HG02981 (cell line): ENCODE results near the gene ADAMTS8.

Source experiments
- ATAC-seq: cut with Tn5 transposase; IDR thresholded peaks from one replicate; pipeline ENCODE4 v1.9.1; 2021; ENCODE audit warnings: mild to moderate bottlenecking, moderate library complexity; ENCODE audit not compliant: unreplicated experiment

The ADAMTS8 gene

DNA sequence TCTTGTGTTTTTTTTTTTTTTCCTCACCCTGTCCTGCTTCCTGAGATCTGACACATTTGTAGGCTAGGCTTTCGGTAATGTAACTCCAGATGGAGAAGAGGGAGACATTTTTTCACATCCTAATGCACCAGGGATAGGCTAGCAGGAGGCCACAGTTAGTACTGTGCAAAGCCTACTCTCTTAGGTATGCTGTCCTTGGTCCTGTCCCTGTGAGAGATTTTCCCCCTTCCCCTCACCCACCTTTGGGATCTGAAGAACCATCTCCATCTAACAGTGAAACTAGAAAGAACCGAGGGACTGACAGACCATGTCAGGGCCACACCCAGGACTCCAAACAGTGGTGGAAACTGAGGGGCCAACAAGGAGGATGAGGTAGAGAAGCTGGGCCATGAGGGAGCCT is 29.2 kb downstream of the ADAMTS8 start:
- ATAC-seq = no peak

DNA sequence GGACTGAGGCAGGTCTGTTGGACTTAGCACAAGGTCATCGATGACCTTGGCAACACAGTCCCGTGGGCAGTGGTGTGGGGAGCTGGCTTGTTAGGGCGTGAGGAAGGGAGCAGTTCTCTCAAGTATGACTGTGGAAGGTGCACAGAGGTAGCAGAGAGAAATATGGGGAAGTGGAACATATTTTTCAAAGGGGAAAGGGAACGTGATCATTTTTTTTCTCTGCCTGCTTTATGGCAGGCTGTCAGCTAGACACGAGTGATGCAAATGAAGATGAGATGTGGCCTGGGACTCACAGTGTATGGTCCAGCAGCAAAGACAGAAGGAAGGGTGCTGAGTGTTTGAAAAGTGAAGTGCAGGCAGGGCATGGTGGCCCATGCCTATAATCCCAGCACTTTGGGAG is 30.6 kb downstream of the ADAMTS8 start:
- no peak for ATAC-seq

DNA sequence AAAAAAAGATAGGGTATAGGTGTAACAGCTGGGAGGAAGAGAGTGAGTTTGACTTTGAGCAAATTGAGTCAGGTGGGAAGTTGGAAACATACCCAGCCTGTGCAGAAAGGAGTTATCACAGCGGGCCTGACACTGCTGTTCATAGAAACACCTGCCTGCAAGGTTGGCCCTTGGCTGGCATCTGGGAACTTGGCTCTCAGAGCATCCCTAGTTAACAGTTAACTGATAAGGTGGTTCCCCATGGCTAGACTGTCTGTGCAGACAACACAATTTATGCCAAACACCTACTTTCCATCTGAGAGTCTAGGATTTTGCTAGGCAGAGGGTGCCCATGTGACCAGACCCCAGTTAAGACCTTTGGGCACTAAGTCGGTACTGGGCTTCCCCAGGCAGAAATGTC is 31.4 kb downstream of the ADAMTS8 start:
- ATAC-seq = no peak

DNA sequence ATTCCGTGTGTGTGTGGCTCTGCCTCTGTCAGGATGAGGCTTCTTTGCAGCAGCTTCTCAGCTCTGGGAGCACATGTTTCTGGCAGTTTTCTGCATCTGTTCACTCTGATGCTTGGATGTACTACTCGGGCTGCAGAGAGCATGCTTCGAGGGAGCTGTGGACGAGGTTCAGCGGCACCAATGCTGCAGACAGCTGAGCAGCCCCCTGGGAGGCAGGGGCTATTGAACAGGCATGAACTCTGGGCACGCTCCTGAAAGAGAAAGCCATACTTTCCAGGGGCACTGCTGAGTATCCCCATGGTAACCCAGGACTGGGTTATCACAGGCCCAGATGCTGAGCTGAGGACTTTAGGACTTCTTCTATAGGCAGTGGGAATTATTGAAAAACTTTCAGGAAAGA is 33.8 kb downstream of the ADAMTS8 start:
- no peak for ATAC-seq

DNA sequence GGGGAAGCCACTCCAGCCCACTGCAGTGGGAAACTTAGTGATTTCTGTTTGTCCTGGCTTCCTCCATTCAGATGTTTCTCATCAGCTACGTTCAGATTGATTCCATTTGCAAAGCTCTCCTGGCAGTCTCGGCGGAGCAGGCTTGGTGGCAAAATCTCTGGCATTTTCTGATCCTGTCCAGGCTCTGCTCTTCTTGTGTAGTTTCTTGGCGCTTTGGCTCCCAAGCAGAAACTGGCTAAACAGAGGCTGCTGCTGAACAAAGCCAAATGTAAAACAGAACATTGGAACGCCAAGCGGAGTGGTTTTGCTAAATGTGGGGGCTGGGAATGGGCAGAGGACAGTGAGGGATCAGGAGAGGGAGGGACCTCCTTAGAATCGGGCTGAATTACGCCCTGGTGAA is 36.7 kb downstream of the ADAMTS8 start:
- ATAC-seq = no peak

DNA sequence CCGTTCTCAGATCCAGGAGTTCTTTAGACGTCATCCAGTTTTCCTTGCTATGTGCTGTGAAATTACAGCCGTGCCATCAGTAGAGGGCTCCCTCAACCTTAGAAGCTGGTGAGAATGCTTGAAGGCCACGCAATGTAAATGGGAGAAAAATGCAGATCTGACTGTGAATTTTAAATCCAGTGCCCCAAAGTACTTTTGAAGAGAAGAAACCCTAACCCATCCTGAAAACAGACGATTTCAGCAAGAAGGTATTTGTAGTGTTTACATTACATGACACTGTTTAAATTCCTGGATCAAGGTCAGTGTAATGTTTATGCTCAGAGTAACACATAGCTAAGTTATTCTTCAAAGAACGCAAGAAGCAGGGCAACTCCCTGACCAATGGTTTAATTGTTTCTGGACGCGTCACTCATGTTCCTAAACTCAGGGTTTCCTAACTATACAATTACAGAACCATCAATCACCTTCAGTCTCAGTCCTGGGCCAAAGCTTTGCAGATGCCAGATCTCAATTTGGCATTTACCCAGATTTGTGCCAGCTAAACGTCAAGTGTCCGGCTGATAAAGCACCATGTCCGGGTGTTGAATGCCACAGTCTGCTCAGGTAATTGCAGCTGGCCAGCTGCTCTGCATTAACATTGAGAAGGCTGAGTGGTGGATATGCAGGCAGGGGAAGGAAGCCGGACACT is 38.2 kb downstream of the ADAMTS8 start:
- ATAC-seq = no peak

DNA sequence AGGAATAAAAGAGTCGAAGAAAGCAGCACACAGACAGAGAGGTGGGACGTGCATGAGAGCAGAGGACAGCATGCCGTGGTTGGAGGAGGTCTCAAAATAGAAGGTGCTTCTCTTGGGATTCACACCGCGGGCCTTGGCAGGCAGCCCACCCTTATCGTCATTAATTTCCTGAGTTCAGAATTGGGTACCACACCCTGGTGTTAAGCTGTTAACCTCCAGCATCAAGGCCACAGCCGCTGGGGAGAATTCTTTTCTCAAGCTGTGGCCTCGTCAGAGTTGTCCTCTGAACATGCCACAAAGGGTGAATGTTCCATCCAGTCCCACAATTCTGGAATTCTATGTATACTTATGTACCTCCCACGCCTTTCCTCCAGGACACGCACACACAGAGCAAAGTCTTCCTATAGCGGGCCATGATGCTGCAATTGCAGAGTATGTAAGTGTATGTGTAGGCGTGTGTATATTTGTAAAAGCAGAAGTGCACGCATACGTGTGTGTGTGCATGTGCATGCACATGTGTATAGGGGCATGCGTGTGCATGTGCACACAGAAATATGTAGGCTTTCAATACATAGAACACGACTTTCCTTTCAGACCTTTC is 39.0 kb downstream of the ADAMTS8 start:
- ATAC-seq = no peak

DNA sequence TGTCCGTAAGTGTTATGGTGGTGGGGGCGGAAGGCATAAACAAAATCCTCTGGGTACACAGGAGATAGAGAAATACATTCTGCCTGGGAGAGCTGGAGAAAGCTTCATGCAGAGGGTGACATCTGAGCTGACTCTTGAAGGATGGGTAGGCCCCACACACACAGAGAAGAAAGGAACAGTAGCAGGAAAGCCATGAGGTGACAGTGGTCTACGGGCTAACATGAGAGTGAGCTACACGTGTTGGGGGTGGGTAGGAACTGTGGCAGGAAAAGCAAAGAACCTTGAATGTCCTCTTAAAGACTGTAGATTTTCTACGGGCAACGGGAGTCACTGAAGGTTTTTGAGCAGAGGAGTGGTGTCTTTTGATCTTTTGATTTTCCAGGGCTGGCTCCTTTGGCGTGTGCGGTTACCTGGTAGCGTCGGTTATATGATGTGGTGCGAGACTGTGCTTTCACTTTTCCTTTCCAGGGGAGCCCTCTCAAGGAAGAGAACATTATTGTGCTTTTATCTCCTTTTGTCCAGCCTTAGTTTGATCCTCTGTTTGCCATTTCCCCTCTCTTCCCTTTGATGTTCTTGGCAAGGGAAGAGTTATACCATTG is 39.7 kb downstream of the ADAMTS8 start:
- ATAC-seq = no peak

DNA sequence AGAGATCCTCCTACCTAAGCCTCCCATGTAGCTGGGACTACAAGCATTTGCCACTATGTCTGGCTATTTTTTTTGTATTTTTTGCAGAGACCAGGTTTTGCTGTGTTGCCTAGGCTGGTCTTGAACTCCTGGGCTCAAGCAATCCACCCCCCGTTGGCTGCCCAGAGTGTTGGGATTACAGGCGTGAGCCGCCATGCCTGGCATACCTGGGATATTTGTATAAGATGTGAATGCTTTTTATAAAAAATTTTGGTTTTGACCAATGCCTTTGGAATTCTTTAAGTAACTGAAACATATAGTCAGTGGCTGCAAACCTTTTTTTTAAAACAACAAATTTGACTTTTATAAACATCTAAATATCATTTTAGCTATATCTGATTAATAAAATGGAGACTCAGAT is 42.4 kb downstream of the ADAMTS8 start:
- ATAC-seq = no peak

DNA sequence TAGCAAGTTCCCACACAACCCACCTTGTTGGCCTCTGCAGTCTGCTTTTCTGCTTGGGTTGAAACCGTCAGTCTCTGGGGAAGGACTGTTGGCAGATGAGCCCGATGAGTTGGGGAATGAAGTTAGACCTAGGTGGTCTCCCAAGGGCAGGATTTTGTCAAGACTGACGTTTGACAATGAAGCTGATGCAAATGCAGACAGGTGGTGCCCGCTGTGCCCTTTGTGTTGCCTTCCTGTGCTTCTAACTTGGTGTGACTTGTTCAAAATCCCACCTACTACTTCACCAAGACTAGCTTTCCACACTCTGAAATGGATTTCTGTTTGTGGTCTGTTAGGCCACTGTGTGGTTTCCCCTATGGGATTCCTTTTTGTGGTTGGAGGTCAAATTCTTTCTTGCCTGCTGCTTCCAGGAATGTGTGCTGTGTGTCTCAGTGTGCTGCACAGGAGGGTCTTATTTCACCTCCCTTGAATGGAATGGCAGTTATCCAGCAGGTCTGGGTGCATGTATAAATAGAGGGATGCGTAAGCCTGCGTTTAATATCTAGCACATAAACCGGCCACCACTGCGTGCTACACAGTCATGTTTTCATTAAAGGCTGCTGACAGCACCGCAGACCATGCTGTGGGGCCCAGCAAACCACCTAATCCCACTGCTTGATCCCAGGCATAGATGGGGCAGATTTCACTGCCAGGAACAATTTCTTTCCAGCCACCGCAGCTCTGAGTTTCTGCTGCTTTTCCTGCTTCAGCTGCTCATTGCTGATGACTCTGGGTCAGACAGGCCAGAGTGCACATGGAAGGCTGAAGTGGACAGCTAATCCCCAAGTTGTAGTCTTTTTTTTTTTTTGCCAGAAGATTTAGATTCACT is 44.8 kb downstream of the ADAMTS8 start:
- ATAC-seq = no peak

DNA sequence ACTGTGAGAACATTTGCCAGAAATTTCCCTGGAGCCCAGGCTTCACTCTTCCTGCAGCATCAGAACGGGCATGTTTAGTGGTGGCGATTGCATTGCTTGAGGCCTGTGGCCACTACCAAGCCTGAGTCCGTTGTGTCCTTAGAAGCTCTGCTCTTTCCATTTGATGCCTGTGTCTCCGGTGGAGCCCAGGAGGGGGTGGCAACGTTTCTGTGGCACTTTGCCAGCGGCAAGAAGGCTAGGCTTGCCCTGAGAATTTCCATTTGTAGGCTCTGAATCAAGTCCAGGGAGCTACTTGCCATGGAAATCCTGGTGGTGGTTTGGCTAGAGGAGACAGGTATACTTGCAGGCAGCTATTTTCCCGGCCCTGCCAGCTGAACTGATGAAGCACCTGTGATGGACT is 47.1 kb downstream of the ADAMTS8 start:
- no peak for ATAC-seq

DNA sequence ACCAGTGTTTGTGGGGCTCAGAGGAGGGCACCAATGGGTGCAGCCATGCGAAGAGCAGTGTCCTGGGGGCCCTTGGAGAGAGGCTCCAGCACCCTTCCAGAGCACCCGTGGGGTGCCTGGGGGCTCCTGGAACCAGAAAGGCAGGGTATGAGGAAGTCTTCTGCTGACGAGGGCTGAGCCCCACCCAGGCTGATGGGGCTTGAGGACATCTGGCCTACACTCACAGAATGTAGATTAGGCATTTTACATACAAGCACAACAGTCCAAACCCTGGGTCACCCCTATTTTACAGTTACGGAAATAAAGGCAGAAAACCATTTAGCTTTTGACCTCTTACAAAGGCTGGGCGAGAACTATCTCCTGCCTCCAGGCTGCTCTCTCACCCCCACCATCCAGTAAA is 47.6 kb downstream of the ADAMTS8 start:
- no peak for ATAC-seq

DNA sequence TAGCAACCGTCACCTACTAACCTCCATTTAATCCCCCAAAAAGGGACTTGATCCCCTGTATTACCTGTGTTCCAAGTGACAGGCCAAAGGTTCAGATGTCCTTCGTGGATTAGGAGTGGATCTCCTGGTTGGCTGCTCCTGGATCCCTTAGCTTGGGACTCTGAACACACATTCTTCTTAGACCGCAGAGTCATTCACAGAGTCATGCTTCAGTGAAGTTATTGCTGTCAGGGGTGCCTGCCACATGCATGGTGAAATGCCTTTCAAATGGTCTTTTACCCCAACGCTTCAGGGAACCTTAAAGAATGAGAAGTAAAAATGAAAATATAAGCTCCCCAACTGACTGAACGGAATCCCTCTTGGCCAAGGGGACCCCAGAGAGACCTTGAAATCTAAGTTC is 49.1 kb downstream of the ADAMTS8 start:
- no peak for ATAC-seq

DNA sequence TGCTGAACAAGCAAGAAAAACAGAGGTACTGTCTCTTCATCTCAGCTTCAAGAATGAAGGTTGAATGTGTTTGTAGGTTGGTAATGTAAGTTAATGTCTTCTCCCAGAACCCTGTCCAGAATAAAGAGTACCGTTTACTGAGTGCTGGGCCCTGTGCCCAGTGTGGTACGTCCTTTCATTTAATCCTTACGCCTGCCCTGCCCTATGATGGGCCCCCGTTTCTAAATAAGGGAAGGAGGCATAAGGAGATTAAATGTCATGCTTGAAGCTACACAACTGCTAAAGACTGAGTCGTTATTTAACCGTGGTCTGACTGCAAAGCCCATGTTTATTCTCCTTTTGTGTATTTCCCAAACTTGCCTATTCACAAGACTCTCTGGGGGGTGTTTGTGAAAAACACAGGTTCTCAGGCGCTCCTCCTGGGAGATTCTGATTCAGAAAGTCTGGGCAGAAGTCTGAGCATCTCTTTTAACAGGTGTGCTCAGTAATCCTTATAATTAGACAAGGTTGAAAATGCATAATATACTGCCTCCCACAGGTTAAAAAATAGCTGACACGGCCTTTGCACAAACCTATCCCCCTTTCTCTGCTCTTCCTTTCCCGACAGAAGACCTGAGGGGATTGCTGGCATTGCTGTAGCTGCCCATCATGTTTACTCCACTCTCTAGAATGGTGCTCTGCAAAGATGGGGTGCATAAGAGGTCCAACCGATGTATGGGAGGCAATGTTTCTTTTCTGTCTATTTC is 57.4 kb downstream of the ADAMTS8 start:
- no peak for ATAC-seq

DNA sequence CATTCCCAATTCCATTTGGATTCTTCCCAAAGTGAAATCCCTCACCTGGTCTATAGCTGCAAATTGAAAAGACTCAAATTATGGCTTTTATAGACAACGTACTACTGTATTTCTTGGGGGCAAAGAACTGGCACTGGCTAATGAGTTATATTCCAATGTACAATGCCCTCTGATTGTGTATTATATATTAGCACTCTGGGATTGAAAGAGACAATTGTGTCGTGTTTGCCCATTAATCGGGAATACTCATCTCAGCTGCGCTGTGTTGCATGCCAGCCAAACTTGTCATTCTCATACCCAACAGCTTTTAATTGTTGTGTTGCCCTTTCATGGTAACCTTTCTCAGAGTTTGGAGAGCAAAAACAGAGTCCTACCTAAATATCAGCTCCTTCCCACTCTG is 58.7 kb downstream of the ADAMTS8 start:
- ATAC-seq = no peak

DNA sequence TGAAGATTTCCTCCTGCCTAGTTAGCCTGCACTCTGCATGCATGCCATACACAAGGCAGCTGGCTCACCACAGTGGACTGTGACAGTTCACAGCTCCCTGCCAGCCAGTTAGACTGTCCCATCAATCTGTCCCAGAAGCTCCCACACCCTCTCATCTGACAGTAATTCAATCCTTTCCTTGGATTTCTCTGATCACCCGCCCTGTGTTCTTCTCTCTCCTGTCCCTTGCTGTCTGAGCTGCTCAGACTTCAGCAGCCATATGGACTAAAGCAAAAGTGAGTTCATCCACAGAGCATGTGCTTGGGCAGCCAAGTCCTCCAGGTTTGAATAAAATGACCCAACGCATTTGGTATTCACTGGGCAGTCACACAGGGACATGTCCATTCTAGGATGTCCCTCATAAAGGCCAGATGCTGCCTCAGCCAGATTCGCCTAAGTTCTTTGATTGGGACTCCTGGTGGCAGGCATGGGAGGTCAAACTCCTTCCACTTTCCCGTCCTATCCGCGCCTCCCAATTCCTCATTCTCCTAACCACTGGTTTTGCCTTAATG is 59.2 kb downstream of the ADAMTS8 start:
- no peak for ATAC-seq

DNA sequence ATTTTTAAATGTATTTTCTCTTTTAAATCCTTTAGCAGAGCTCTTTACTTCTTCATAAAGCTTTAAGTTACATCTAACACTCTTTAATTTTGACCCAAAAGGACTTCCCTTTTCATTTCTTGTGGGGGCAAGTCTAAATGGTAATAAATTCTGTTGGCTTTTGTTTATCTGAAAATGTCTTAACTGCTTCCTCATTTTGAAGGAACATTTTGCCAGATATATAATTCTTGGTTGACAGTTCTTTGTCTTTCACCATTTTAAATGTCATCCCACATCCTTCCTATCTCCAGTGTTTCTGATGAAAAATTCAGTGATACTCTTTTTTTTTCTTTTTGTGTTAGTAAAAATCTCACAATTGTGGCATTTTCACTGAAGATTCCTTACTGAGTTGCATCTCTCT is 69.0 kb downstream of the ADAMTS8 start:
- ATAC-seq = no peak

DNA sequence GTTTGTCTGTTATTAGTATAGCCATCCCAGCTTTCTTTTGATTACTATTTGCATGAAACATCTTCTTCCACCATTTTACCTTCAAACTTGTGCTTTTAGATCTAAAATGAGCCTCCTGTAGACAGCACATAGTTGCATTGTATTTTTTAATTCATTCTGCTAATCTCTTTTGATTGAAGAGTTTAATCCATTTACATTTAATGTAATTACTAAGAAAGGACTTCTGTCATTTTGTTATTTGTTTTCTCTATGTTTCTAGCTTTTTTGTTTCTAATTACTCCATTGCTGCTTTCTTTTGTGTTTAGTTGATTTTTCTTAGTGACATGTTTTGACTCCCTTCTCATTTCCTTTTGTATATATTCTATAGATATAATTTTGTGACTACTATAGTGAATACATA is 70.0 kb downstream of the ADAMTS8 start:
- ATAC-seq = no peak
